ENCODE results near the gene TMEM52B. TPM values are rescaled to one million over a fixed set of nuclear protein-coding genes. Genes with fewer than 3 reads are reported as not detected.

The TMEM52B gene
- total and polyA plus RNA-seq, 4 donors: 0.83 to 2.7 (median 1.9) TPM

DNA sequence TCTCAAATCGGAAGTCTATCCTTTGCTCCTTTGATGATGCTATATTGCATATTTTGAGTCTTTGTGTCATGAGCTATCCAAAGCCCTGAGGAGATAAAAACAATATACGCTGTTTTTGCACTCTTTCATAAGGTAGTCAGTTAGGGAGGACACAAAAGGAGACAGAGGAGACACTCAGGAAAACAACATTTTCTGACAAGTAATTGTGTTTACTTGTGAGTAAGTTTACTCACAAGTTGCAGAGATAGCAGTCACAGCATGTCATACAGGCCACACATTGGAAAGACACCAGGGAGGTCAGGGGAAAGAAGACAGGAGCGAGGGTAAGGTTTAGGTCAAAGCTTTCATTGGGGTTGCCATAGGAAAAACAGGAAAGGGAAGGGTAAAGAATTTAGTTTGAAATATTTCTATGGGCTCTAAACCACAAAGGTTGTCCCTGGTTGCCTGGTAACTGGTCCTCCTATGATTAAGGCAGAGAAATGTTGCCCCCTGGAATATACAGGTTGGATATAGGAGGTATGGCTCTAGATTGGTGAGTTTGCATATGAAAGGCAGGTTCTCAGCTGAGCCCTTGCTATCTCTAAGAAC is 26.5 kb downstream of the TMEM52B start:
- no peaks in the 10 kb centered on the region for H3K27me3 ChIP-seq (ENCODE audit: control insufficient read depth, insufficient read depth, low read length)
- no peaks in the 10 kb centered on the region for H3K4me1 ChIP-seq (ENCODE audit: control insufficient read depth, insufficient read depth, low read length)
- no peak overlapping the region for H3K4me3 ChIP-seq (ENCODE audit: low read depth, low read length)
- H3K36me3 ChIP-seq (ENCODE audit: control insufficient read depth, insufficient read depth, low read length): no peaks in the 10 kb centered on the region
- WGBS (ENCODE audit: insufficient coverage): 94% methylated on average over 2 of the region's 3 CpGs
- H3K27ac ChIP-seq (ENCODE audit: low read depth, low read length): no peak overlapping the region
- no peak for DNase-seq (ENCODE audit: low read depth in 4 of 6, low spot score in 6 of 6)
- no peaks in the 10 kb centered on the region for H3K9me3 ChIP-seq (ENCODE audit: control insufficient read depth, insufficient read depth, low read length)

GRCh38 chr12:10207136-10207535 is 28.3 kb downstream of the TMEM52B start:
- H3K27me3 ChIP-seq (ENCODE audit: control insufficient read depth, insufficient read depth, low read length): no peaks in the 10 kb centered on the region
- H3K27ac ChIP-seq (ENCODE audit: low read depth, low read length): no peak overlapping the region
- no CpG with 5 or more reads among the region's 2 CpGs for WGBS (ENCODE audit: insufficient coverage)
- no peak overlapping the region for H3K4me3 ChIP-seq (ENCODE audit: low read depth, low read length)
- H3K9me3 ChIP-seq (ENCODE audit: control insufficient read depth, insufficient read depth, low read length): no peaks in the 10 kb centered on the region
- no peaks in the 10 kb centered on the region for H3K36me3 ChIP-seq (ENCODE audit: control insufficient read depth, insufficient read depth, low read length)
- DNase-seq (ENCODE audit: low read depth in 4 of 6, low spot score in 6 of 6): no peak
- H3K4me1 ChIP-seq (ENCODE audit: control insufficient read depth, insufficient read depth, low read length): peaks cover 4% of the 10 kb centered on the region

- H3K36me3 ChIP-seq (ENCODE audit: control insufficient read depth, insufficient read depth, low read length): no peaks in the 10 kb centered on the region
- no peak for DNase-seq (ENCODE audit: low read depth in 4 of 6, low spot score in 6 of 6)
- no peak overlapping the region for H3K27ac ChIP-seq (ENCODE audit: low read depth, low read length)
- no peak overlapping the region for H3K4me3 ChIP-seq (ENCODE audit: low read depth, low read length)
- H3K9me3 ChIP-seq (ENCODE audit: control insufficient read depth, insufficient read depth, low read length): no peaks in the 10 kb centered on the region
- no peaks in the 10 kb centered on the region for H3K27me3 ChIP-seq (ENCODE audit: control insufficient read depth, insufficient read depth, low read length)
- peaks cover 12% of the 10 kb centered on the region for H3K4me1 ChIP-seq (ENCODE audit: control insufficient read depth, insufficient read depth, low read length)
- WGBS (ENCODE audit: insufficient coverage): 94% methylated on average over 13 of the region's 15 CpGs
Measured at GRCh38 chr12:10210225-10210624, 31.4 kb downstream of the TMEM52B start.

- H3K4me3 ChIP-seq (ENCODE audit: low read depth, low read length): no peak overlapping the region
- DNase-seq (ENCODE audit: low read depth in 4 of 6, low spot score in 6 of 6): no peak
Measured at GRCh38 chr12:10211101-10211939, 32.5 kb downstream of the TMEM52B start.

DNA sequence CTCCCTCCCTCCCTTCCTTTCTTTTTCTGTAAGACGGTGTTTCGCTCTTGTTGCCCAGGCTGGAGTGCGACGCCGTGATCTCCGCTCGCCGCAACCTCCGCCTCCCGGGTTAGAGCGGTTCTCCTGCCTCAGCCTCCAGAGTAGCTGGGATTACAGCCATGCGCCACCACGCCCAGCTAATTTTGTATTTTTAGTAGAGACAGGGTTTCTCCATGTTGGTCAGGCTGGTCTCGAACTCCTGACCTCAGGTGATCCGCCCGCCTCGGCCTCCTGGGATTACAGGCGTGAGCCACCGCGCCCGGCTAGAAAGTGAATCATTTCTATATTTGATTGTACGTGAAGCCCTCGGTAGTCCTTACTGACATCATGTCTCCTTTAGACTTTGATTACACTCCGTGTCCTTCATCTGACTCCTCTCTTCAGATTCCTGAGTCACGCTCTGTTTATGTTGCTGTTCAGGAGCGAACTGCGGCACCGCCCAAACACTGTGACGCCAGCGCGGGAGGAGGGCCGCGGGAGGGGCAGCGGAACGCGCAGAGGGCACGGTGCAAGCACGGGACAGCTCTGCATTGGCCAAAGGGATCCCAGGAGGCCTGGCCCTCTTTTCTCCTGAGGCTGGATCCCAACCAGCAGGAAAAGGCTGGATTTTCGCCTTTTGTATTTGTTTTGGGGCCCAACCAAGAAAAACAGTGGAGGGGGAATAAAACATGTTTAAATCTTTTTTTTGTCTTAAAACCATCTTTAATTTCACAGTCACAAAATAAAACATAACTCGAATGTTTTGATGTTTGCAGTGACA is 33.3 kb downstream of the TMEM52B start:
- Histone ChIP-seq H3K4me3 (ENCODE audit: low read depth, low read length) (peak overlapping the region; percentile 92), H3K4me1 (ENCODE audit: control insufficient read depth, insufficient read depth, low read length) (peaks cover 12% of the 10 kb centered on the region), H3K9me3 (ENCODE audit: control insufficient read depth, insufficient read depth, low read length) (no peaks in the 10 kb centered on the region), H3K27ac (ENCODE audit: low read depth, low read length) (peak overlapping the region; percentile 97), H3K36me3 (ENCODE audit: control insufficient read depth, insufficient read depth, low read length) (no peaks in the 10 kb centered on the region), H3K27me3 (ENCODE audit: control insufficient read depth, insufficient read depth, low read length) (no peaks in the 10 kb centered on the region)
- WGBS (ENCODE audit: insufficient coverage): 14% methylated on average over 25 of the region's 40 CpGs
- DNase-seq (ENCODE audit: low read depth in 4 of 6, low spot score in 6 of 6): peak; percentile 71 to 95 (median 76)

More at GRCh38 chr12:10211101-10211939, 32.5 kb downstream of the TMEM52B start:
- Histone ChIP-seq H3K27me3 (ENCODE audit: control insufficient read depth, insufficient read depth, low read length) (no peaks in the 10 kb centered on the region), H3K9me3 (ENCODE audit: control insufficient read depth, insufficient read depth, low read length) (no peaks in the 10 kb centered on the region), H3K27ac (ENCODE audit: low read depth, low read length) (no peak overlapping the region), H3K4me1 (ENCODE audit: control insufficient read depth, insufficient read depth, low read length) (peaks cover 12% of the 10 kb centered on the region), H3K36me3 (ENCODE audit: control insufficient read depth, insufficient read depth, low read length) (no peaks in the 10 kb centered on the region)
- WGBS (ENCODE audit: insufficient coverage): 93% methylated on average over 3 of the region's 25 CpGs

- Histone ChIP-seq H3K36me3 (ENCODE audit: control insufficient read depth, insufficient read depth, low read length) (no peaks in the 10 kb centered on the region), H3K4me1 (ENCODE audit: control insufficient read depth, insufficient read depth, low read length) (peaks cover 12% of the 10 kb centered on the region), H3K9me3 (ENCODE audit: control insufficient read depth, insufficient read depth, low read length) (no peaks in the 10 kb centered on the region), H3K4me3 (ENCODE audit: low read depth, low read length) (peak within 1 kb of the TSS; percentile 92), H3K27me3 (ENCODE audit: control insufficient read depth, insufficient read depth, low read length) (no peaks in the 10 kb centered on the region), H3K27ac (ENCODE audit: low read depth, low read length) (peak within 1 kb of the TSS; percentile 97)
- DNase-seq (ENCODE audit: low read depth in 4 of 6, low spot score in 6 of 6): peak in 3 of 6 donors; percentile 67 to 94 (median 94)
- WGBS (ENCODE audit: insufficient coverage): under 1% methylated on average over 35 of the region's 35 CpGs
Measured at GRCh38 chr12:10212739-10213131, 33.9 kb downstream of the TMEM52B start, which contains the start of gene GABARAPL1. TSS of gene GABARAPL1 (plus strand) at chr12:10212877. CDS start at chr12:10213130, 253 bp downstream.

DNA sequence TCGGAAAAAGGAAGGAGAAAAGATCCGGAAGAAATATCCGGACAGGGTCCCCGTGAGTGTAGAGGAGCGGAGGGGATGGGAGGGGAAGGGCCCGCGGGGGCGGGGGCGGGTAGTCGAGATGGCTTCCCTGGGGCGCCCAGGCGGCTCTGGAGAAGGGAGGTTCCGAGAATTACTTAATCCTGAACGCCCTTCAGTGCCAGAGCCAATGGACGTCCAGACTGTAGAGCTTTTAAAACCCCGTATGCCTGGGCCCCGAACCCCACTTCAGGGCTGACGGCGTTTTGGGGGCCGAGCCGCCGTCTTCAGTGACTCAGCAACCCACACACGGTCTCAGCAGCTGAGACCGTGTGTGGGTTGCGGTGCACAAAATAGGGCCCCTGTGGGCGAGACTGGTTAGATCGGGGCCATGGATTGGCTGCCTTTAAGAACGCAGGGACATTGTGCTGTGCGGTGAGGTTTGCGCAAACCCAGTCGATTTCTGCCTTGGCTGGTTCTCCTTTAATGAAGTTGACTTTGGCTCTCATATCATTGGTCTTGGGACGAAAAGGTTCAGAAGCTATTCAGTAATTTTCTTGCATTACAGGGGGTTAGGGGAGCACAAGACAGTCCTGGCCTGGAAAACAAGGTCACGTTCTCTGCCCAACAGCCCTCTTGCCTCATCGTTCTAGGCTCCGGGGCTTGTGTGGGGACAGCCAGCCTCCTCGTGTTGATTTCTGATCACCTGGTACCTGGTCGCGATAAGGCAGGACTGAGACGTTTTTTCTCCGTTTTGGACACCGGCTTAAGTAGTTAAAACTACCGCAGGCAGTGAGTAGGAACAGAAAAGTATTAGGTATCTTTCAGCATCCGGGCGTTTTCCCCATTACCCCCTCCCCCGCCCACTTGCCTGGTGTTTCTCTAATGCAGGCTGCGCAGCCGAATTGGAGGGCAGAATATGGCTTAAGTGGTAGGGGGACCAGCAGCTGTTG is 34.6 kb downstream of the TMEM52B start:
- 0% methylated on average over 38 of the region's 47 CpGs for WGBS (ENCODE audit: insufficient coverage)
- Histone ChIP-seq H3K9me3 (ENCODE audit: control insufficient read depth, insufficient read depth, low read length) (no peaks in the 10 kb centered on the region), H3K27me3 (ENCODE audit: control insufficient read depth, insufficient read depth, low read length) (no peaks in the 10 kb centered on the region), H3K4me3 (ENCODE audit: low read depth, low read length) (peak overlapping the region; percentile 92), H3K27ac (ENCODE audit: low read depth, low read length) (peak overlapping the region; percentile 97), H3K4me1 (ENCODE audit: control insufficient read depth, insufficient read depth, low read length) (peaks cover 12% of the 10 kb centered on the region), H3K36me3 (ENCODE audit: control insufficient read depth, insufficient read depth, low read length) (peaks cover 4% of the 10 kb centered on the region)
- DNase-seq (ENCODE audit: low read depth in 4 of 6, low spot score in 6 of 6): peak; percentile 26 to 87 (median 66)

DNA sequence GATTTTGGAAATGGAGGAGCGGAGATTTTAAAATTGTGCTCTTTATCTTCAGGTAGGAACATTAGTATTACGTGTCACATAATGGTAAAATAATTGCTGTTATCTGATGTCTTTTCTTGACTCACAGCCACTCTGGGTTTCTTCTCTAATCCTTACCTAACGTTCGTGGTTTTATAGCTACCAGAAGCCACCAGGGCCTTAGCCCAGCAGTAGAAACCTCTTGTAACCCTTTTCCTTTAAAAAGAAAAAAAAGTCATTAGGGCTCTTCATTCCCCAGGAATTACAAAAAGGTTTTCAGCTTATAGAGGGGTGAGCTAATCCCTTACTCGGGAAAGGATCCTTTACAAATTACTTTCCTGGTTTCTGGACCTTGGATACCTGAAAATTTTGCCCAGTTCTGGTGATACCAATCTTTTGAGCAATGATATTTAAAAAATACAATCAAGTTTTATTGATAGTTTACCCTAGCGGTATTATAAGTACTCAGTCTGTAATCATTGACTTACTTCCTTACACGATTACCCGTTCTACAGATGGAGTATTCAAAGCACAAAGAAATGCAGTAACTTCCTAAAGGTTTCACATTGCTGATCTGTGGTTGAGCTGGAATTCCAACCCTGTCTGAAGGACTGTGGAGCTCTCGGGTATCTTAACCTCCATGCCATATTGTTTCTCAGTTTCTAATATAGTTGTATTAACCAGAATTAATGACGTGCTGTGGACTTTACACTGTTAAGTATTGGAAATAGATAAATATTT is 35.5 kb downstream of the TMEM52B start:
- 30% methylated on average over 4 of the region's 10 CpGs for WGBS (ENCODE audit: insufficient coverage)
- peaks cover 11% of the 10 kb centered on the region for H3K36me3 ChIP-seq (ENCODE audit: control insufficient read depth, insufficient read depth, low read length)
- peak overlapping the region; percentile 97 for H3K27ac ChIP-seq (ENCODE audit: low read depth, low read length)
- H3K9me3 ChIP-seq (ENCODE audit: control insufficient read depth, insufficient read depth, low read length): no peaks in the 10 kb centered on the region
- DNase-seq (ENCODE audit: low read depth in 4 of 6, low spot score in 6 of 6): peak in 2 of 6 donors; percentile 12 to 20
- H3K4me1 ChIP-seq (ENCODE audit: control insufficient read depth, insufficient read depth, low read length): peaks cover 12% of the 10 kb centered on the region
- H3K4me3 ChIP-seq (ENCODE audit: low read depth, low read length): peak overlapping the region; percentile 92
- H3K27me3 ChIP-seq (ENCODE audit: control insufficient read depth, insufficient read depth, low read length): no peaks in the 10 kb centered on the region

Data from spinal cord (tissue), 10 donors.